Posterior cingulate gyrus (tissue), 11 donors: ENCODE data around the gene SERPINA6.
"Not testable (repeated sequence)": the region's sequence is repeated elsewhere in the genome, so short reads cannot be mapped to it uniquely, and the experiment has no call there.

Experiments used
- DNase-seq, 10 donors: peaks; one replicate each; pipeline versions ENCODE4 v3.0.0 to v3.0.0-alpha.2; 2020 to 2021; ENCODE audit warnings: mixed read lengths in 3 of 10
- intact Hi-C: fragments of 100-400 bp; cut with DNase I; formaldehyde crosslinking; loops from one replicate; pipeline ENCODE4 v1.15.1; 2023

Gene SERPINA6

GRCh38 chr14:94355191-94355794, 32.2 kb upstream of the SERPINA6 start:
- peak in 9 of 10 donors; percentile 33 to 94 (median 53) for DNase-seq
- intact Hi-C loops: loop anchor here (2.0 kb wide), 1 partner anchor 132 kb away; no protein-coding TSS in a partner anchor

- no peak for DNase-seq
- intact Hi-C loops: loop anchor here (2.0 kb wide), 1 partner anchor 132 kb away; no protein-coding TSS in a partner anchor
Measured at GRCh38 chr14:94354638-94355185, 31.6 kb upstream of the SERPINA6 start.

- intact Hi-C loops: loop anchor here (2.0 kb wide), 1 partner anchor 133 kb away; no protein-coding TSS in a partner anchor
Measured at GRCh38 chr14:94354190-94354589, 31.1 kb upstream of the SERPINA6 start.

GRCh38 chr14:94349276-94349675, 26.1 kb upstream of the SERPINA6 start:
- DNase-seq: peak in 1 of 10 donors; percentile 49
- intact Hi-C loops: no loop called here

More at GRCh38 chr14:94354190-94354589, 31.1 kb upstream of the SERPINA6 start:
- DNase-seq: peak in 1 of 10 donors; percentile 4

- DNase-seq: peak in 1 of 10 donors; percentile 12
- intact Hi-C loops: no loop called here
Measured at GRCh38 chr14:94348836-94349235, 25.7 kb upstream of the SERPINA6 start.

GRCh38 chr14:94346841-94347240, 23.7 kb upstream of the SERPINA6 start:
- no peak for DNase-seq
- intact Hi-C loops: no loop called here

- intact Hi-C loops: not testable (repeated sequence)
Measured at GRCh38 chr14:94346065-94346786, 23.1 kb upstream of the SERPINA6 start.

GRCh38 chr14:94345344-94346064, 22.4 kb upstream of the SERPINA6 start:
- intact Hi-C loops: no loop called here
- DNase-seq: no peak

More at GRCh38 chr14:94346065-94346786, 23.1 kb upstream of the SERPINA6 start:
- not testable (repeated sequence) for DNase-seq

- no peak for DNase-seq
- intact Hi-C loops: no loop called here
Measured at GRCh38 chr14:94344389-94344788, 21.3 kb upstream of the SERPINA6 start.

- no peak for DNase-seq
- intact Hi-C loops: no loop called here
Measured at GRCh38 chr14:94343238-94344005, 20.3 kb upstream of the SERPINA6 start.

- peak in 9 of 10 donors; percentile 21 to 94 (median 65) for DNase-seq
- intact Hi-C loops: no loop called here
Measured at GRCh38 chr14:94342334-94342934, 19.3 kb upstream of the SERPINA6 start.

- intact Hi-C loops: no loop called here
- no peak for DNase-seq
Measured at GRCh38 chr14:94341656-94342333, 18.7 kb upstream of the SERPINA6 start.

GRCh38 chr14:94340533-94340932, 17.4 kb upstream of the SERPINA6 start:
- intact Hi-C loops: no loop called here
- DNase-seq: no peak

GRCh38 chr14:94338023-94338422, 14.9 kb upstream of the SERPINA6 start:
- DNase-seq: no peak
- intact Hi-C loops: no loop called here

- DNase-seq: no peak
- intact Hi-C loops: no loop called here
Measured at GRCh38 chr14:94337274-94337673, 14.1 kb upstream of the SERPINA6 start.

GRCh38 chr14:94334872-94335271, 11.7 kb upstream of the SERPINA6 start:
- intact Hi-C loops: no loop called here
- DNase-seq: no peak

GRCh38 chr14:94332587-94332986, 9.5 kb upstream of the SERPINA6 start:
- intact Hi-C loops: no loop called here
- DNase-seq: no peak

- DNase-seq: no peak
- intact Hi-C loops: no loop called here
Measured at GRCh38 chr14:94332063-94332583, 9.0 kb upstream of the SERPINA6 start.

- no peak for DNase-seq
- intact Hi-C loops: no loop called here
Measured at GRCh38 chr14:94331462-94331861, 8.3 kb upstream of the SERPINA6 start.
